GM23248 (cell line): ENCODE measurements around the gene ZDHHC20. TPM values are rescaled to one million over a fixed set of nuclear protein-coding genes. Genes with fewer than 3 reads are reported as not detected.

ENCODE experiments used
- DNase-seq: peaks from one replicate; pipeline ENCODE4 v3.0.0-alpha.2; 2015
- H2AFZ ChIP-seq: fragments of 200-600 bp; sonication (generic); 2 replicates; pipeline ENCODE4 v1.6.1; 2016; ENCODE audit warnings: antibody characterized with exemption
- H3F3A ChIP-seq: fragments of 200-600 bp; sonication (generic); 2 replicates; pipeline ENCODE4 v1.6.1; 2016; ENCODE audit warnings: mild to moderate bottlenecking, antibody characterized with exemption, mixed run types; ENCODE audit not compliant: insufficient read depth
- H3K27ac ChIP-seq: fragments of 200-600 bp; sonication (generic); 2 replicates; pipeline ENCODE4 v1.5.1; 2016; ENCODE audit warnings: mild to moderate bottlenecking
- H3K27me3 ChIP-seq: fragments of 200-600 bp; sonication (generic); replicated peaks from 2 replicates; pipeline ENCODE4 v1.6.1; 2016; ENCODE audit warnings: mild to moderate bottlenecking; ENCODE audit not compliant: insufficient read depth
- H3K36me3 ChIP-seq: fragments of 200-600 bp; sonication (generic); 2 replicates; pipeline ENCODE4 v1.6.1; 2016; ENCODE audit warnings: low read depth, mild to moderate bottlenecking
- H3K4me1 ChIP-seq: fragments of 200-600 bp; sonication (generic); 2 replicates; pipeline ENCODE4 v1.6.1; 2016; ENCODE audit warnings: mild to moderate bottlenecking; ENCODE audit not compliant: insufficient read depth
- H3K4me2 ChIP-seq: fragments of 200-600 bp; sonication (generic); one replicate; pipeline ENCODE4 v1.6.1; 2016; ENCODE audit warnings: mild to moderate bottlenecking; ENCODE audit not compliant: unreplicated experiment
- H3K4me3 ChIP-seq: fragments of 200-600 bp; sonication (generic); 2 replicates; pipeline ENCODE4 v1.5.1; 2016; ENCODE audit warnings: mild to moderate bottlenecking
- H3K79me2 ChIP-seq: fragments of 200-600 bp; sonication (generic); 2 replicates; pipeline ENCODE4 v1.6.1; 2016; ENCODE audit warnings: mild to moderate bottlenecking; ENCODE audit not compliant: insufficient read depth
- H3K9ac ChIP-seq: fragments of 200-600 bp; sonication (generic); 2 replicates; pipeline ENCODE4 v1.6.1; 2016; ENCODE audit warnings: mild to moderate bottlenecking
- H3K9me2 ChIP-seq: fragments of 200-600 bp; sonication (generic); 2 replicates; pipeline ENCODE4 v1.6.1; 2016; ENCODE audit warnings: mixed run types, mild to moderate bottlenecking, moderate library complexity; ENCODE audit not compliant: insufficient read depth
- H3K9me3 ChIP-seq: fragments of 200-600 bp; sonication (generic); one replicate; pipeline ENCODE4 v1.6.1; 2017; ENCODE audit warnings: low read depth
- H4K20me1 ChIP-seq: fragments of 200-600 bp; sonication (generic); 2 replicates; pipeline ENCODE4 v1.6.0; 2016; ENCODE audit not compliant: insufficient read depth
- EZH2 ChIP-seq: fragments of 200-600 bp; sonication (generic); IDR thresholded peaks from 2 replicates; pipeline ENCODE4 v1.6.1; 2018; ENCODE audit warnings: antibody characterized with exemption, mild to moderate bottlenecking; ENCODE audit not compliant: insufficient read depth, poor library complexity, severe bottlenecking
- EZH2phosphoT487 ChIP-seq: fragments of 200-600 bp; sonication (generic); IDR thresholded peaks from 2 replicates; pipeline ENCODE4 v1.6.1; 2018; ENCODE audit warnings: antibody characterized with exemption, moderate library complexity, mild to moderate bottlenecking, low read depth; ENCODE audit not compliant: insufficient read depth
- WGBS, 2 experiments: methylation state at CpG; one replicate each; pipeline ENCODE4 v1.1.6; 2015 to 2017; ENCODE audit warnings: low lambda C conversion rate in 2 of 2, low coverage in 1 of 2; ENCODE audit errors: missing lambda C conversion rate in 2 of 2; 5-methylcytosine and 5-hydroxymethylcytosine counted together
- in situ Hi-C: fragments of 300-500 bp; cut with MboI; formaldehyde crosslinking; loops from 2 replicates; pipeline ENCODE4 v1.15.0; 2020
- polyA plus RNA-seq: library from polyadenylated mRNA; unstranded; fragments of >200 nt; fragmentation: Nextera tagmentation; extraction: Ambion mirVana; gene quantifications from 2 replicates; pipeline ENCODE4 v1.2.1, GENCODE V29; 2016
- total RNA-seq: library from RNA; depleted of rRNA; stranded (reverse); fragments of >200 nt; shearing (Covaris generic); gene quantifications from 2 replicates; pipeline ENCODE4 v1.2.3, GENCODE V29; 2014

ZDHHC20 gene
- total and polyA plus RNA-seq, 2 experiments from 2014 or later, result 41.1 to 65.3 TPM

DNA sequence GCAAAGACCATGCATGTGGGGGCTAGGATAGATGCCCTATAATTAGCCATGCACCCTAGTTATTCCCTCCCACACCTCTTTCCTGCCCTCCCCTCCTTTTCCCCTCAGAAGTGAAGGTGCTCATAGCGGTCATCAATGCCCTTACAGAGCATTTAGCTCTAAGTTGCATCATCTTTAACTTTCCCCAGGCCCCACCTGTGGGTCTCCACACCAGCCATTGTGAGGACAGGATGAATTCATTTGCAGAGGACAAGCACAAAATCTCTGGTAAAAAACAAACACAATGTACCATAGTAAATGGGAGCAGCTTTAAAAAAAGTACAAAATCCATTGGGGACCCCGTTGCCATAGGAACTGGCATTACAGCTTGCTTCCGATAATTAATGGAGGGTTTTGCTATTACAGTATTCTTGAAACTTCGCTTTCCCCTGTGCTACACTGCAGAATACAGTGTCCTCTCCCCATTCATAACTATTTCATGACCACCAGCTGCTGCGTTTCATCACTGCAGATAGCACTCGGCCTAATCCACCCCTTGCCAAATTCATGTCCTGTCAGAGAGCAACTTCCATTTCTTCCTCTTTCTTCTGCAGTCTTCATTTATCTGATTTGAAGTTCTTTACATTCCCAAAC, 110.5 kb downstream of the ZDHHC20 start:
- H3K27me3 ChIP-seq, result no peaks in the 10 kb centered on the region
- no peaks in the 10 kb centered on the region for H3K9me2 ChIP-seq
- H3K27ac ChIP-seq, result no peak overlapping the region
- no peaks in the 10 kb centered on the region for H3K9me3 ChIP-seq
- no peak overlapping the region for H3K9ac ChIP-seq
- WGBS, 2 experiments, result 44 to 51% methylated on average over 6 of the region's 6 CpGs
- H3K4me1 ChIP-seq, result no peaks in the 10 kb centered on the region
- no peaks in the 10 kb centered on the region for H3K36me3 ChIP-seq
- H4K20me1 ChIP-seq, result no peaks in the 10 kb centered on the region
- H2AFZ ChIP-seq, result no peak overlapping the region
- H3K4me2 ChIP-seq, result no peak overlapping the region
- in situ Hi-C loops, result no loop called here
- no peak overlapping the region for H3K4me3 ChIP-seq
- no peaks in the 10 kb centered on the region for H3F3A ChIP-seq
- no peaks in the 10 kb centered on the region for H3K79me2 ChIP-seq
- no peak for DNase-seq
- TF ChIP-seq EZH2phosphoT487 (no peak), EZH2 (no peak)

DNA sequence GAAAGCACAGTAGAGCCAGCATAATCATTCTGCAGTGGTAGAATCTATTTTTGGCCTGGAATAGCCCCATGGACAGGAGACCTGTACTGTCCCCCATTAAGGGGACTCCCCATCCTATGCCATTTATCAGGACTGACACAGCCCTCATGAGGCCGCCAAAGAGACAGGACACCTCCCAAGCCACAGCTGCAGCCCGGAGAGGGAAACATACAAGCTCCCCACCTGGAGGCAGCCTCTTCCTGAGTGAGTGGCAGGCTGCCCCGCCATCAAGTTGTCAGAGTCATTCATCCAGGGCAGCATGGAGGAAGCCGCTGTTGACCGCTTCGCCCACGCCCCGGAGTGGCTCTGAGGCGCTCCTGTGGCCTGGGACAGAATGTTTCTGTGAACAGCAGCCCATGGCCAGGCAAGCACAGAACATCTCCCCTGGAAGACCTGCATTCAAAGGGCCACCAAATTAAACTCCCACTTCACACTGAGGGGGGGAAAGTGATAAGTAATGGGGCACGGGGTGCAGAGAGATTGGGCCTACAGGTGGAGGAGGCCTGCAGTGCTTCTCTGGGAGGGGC, 111.3 kb downstream of the ZDHHC20 start:
- H3K9me2 ChIP-seq, result no peaks in the 10 kb centered on the region
- DNase-seq, result no peak
- no peak overlapping the region for H2AFZ ChIP-seq
- no peaks in the 10 kb centered on the region for H3K36me3 ChIP-seq
- H3K9ac ChIP-seq, result no peak overlapping the region
- H3K4me1 ChIP-seq, result no peaks in the 10 kb centered on the region
- H3K27me3 ChIP-seq, result no peaks in the 10 kb centered on the region
- no peaks in the 10 kb centered on the region for H3K9me3 ChIP-seq
- no peaks in the 10 kb centered on the region for H3K79me2 ChIP-seq
- TF ChIP-seq EZH2, result no peak
- TF ChIP-seq EZH2phosphoT487, result no peak
- no peaks in the 10 kb centered on the region for H3F3A ChIP-seq
- no peak overlapping the region for H3K4me3 ChIP-seq
- no peaks in the 10 kb centered on the region for H4K20me1 ChIP-seq
- no peak overlapping the region for H3K27ac ChIP-seq
- whole genome bisulfite sequencing, 2 experiments, result 58% methylated on average over 10 of the region's 10 CpGs
- in situ Hi-C loops, result no loop called here
- no peak overlapping the region for H3K4me2 ChIP-seq

DNA sequence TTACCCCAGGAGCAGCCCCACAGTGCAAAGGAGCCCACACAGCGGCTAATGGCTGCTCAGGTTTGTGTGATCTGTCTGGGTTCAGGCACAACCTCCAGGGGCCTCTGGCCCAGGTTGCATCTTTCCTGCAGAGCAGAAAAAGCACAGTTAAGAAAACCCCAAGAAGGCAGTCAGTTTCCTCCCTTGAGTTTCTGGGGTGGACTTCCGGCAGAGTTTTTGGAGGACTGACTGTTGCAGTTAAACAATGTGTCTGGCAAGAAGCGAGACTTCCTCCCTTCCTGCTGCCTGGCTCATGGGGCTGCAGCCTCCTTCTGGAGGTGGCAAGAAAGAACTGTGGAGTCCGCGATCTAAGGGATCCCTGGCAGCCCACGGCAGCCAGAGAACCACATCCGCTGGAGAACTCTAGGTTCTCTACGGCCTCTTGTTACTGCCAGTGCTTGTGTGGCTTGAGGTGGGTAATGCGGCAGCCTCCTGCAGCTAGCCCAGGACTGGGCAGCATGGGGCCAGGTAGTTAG, 114.4 kb downstream of the ZDHHC20 start:
- Histone ChIP-seq H3K9me3 (no peaks in the 10 kb centered on the region), H3K4me2 (no peak overlapping the region), H3K9me2 (no peaks in the 10 kb centered on the region), H3K4me3 (no peak overlapping the region), H3K4me1 (no peaks in the 10 kb centered on the region), H4K20me1 (no peaks in the 10 kb centered on the region), H3K27me3 (no peaks in the 10 kb centered on the region), H3K27ac (no peak overlapping the region), H3K79me2 (no peaks in the 10 kb centered on the region), H3K36me3 (no peaks in the 10 kb centered on the region), H3K9ac (no peak overlapping the region), H2AFZ (no peak overlapping the region), H3F3A (no peaks in the 10 kb centered on the region)
- TF ChIP-seq EZH2phosphoT487, result no peak
- TF ChIP-seq EZH2, result no peak
- in situ Hi-C loops, result no loop called here
- DNase-seq, result no peak
- 56 to 58% methylated on average over 9 of the region's 9 CpGs for WGBS, 2 experiments

DNA sequence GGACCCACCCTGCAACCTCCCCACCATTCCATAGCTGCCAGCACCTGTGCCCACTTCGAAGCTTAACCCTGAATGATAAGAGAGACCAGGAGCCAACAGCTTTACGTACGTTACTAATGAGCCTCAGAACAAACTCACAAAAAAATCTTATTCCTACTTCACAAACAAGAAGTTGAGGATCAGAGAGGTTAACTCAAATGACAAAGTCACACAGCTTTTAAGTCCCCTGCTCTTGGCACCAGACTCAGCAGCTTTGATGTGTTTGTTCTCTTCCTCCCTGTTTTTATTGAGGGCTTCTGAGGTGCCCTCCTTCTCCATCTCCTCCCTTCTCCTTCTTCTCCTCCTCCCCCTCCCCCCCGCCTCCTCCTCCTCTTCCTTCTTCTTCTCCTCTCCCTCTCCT, 115.4 kb downstream of the ZDHHC20 start:
- Histone ChIP-seq H3K27me3 (no peaks in the 10 kb centered on the region), H3K4me3 (no peak overlapping the region), H3K36me3 (no peaks in the 10 kb centered on the region), H3K9me2 (no peaks in the 10 kb centered on the region), H4K20me1 (no peaks in the 10 kb centered on the region), H3K9ac (no peak overlapping the region), H3K9me3 (no peaks in the 10 kb centered on the region), H3K27ac (no peak overlapping the region), H3K4me1 (no peaks in the 10 kb centered on the region), H2AFZ (no peak overlapping the region), H3K79me2 (no peaks in the 10 kb centered on the region), H3K4me2 (no peak overlapping the region), H3F3A (no peaks in the 10 kb centered on the region)
- TF ChIP-seq EZH2phosphoT487, result no peak
- TF ChIP-seq EZH2, result no peak
- in situ Hi-C loops, result no loop called here
- 86% methylated on average over 3 to 4 of the region's 4 CpGs for WGBS, 2 experiments
- DNase-seq, result no peak
